Stimulated activated CD8-positive, alpha-beta memory T cell treated with anti-CD3 and anti-CD28 coated beads, Interleukin-4, amount 100 ng/mL, for 4 hours (primary cell): ENCODE measurements around the gene PCCA.
"Not testable (repeated sequence)": the region's sequence is repeated elsewhere in the genome, so short reads cannot be mapped to it uniquely, and the experiment has no call there.

Experiments
- DNase-seq, 2 donors: peaks; one replicate each; pipeline ENCODE4 v3.0.0-alpha.2; 2020; ENCODE audit warnings: low read depth in 2 of 2, low spot score in 1 of 2

Gene PCCA

GRCh38 chr13:100356426-100356825 is 267.5 kb downstream of the PCCA start:
- DNase-seq, result no peak

GRCh38 chr13:100356889-100357288 is 268.0 kb downstream of the PCCA start:
- DNase-seq, result no peak

DNA sequence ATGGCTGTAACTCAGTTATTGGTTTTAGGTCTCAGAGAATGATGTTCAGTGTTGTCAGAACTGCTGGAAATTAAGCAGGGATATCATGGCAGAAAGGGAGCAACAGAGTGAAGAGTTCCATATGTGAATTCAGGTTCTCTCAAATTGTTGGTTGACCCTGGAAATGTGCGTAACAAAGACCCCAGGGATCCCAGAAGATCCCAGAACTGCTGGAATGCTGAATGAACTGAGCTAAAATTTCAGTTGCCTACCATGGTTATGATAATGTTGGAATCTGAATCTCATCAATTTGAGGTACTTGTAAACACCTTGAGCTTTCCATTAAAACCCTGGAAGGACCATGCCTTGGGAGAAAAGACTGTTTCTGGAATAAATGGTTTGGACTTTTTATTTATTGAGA is 268.9 kb downstream of the PCCA start:
- no peak for DNase-seq

- no peak for DNase-seq
Measured at GRCh38 chr13:100361504-100361903, 272.6 kb downstream of the PCCA start.

DNA sequence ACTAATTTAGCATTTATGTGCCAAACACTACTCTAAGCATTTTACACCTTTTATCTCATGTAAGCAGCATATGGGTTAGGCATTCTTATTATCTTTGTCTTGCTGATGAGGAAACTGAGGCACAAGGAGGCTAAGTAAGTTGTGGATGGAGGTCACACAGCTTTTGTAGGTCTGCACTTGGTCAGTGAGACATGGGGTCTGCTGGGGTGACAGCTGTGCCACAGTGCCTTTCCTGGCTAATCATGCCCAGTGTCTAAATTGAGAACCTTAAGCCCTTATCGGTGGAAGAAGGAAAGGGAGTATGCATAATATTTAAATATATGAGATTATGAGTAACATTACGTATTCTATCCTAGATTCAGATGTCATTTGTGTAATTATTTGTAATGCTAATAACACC is 273.5 kb downstream of the PCCA start:
- DNase-seq, result no peak

DNA sequence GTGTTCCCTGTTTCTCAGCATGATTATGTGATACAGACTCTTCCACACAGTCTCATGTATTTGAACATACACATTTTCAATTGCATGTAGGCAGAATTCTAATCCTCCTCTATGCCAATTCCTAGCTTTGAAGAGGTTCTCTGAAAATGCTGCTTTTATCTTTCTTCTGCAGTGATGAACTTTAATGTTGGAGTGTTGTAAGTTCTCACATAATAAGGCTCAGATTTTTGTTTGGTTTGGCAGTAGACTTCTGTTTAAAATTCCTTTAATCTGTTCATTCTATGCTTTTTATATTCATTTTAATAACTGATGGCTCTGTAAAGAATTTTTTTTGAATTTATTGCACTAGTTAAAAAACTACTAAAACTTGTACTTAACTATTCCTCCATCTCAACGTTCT is 273.9 kb downstream of the PCCA start:
- no peak for DNase-seq

GRCh38 chr13:100363285-100363711 is 274.4 kb downstream of the PCCA start:
- DNase-seq, result no peak

DNA sequence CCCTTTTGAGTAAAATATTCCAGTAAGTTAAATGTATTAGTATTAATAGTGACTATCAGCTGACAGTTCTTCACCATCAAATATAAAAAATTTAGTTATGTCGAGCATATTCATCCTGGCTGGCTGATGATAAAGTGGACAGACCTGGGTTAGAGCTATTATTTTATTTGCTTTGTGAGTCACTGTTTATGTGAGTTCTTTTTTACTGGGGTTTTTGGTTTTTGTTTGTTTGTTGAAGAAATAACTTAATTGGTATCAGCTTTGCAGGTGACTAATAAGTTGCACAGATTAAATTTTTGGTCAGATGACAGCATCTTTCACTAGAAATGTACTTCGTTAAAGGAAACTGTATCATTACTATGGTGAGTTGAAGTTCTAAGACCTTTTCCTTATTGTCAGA is 275.0 kb downstream of the PCCA start:
- DNase-seq, result no peak

- DNase-seq, result no peak
Measured at GRCh38 chr13:100364591-100364990, 275.7 kb downstream of the PCCA start.

- no peak for DNase-seq
Measured at GRCh38 chr13:100365680-100366079, 276.8 kb downstream of the PCCA start.

DNA sequence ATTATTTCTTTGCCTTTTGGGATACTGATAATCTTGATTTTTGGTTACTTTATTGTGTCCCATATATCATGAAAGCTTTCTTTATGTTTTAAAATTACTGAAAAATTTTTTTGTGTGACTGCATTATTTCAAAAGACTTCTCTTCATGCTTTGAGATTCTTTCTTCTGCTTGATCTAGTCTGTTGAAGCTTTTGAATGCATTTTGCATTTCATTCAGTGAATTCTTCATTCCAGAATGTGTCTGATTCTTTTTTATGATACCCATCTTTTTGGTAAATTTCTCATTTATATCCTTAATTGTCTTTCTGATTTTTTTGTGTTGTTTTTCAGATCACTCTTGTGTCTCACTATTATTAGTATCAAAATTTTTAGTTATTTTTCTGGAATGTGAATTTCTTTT is 289.6 kb downstream of the PCCA start:
- DNase-seq, result no peak

- no peak for DNase-seq
Measured at GRCh38 chr13:100381595-100382224, 292.8 kb downstream of the PCCA start.

DNA sequence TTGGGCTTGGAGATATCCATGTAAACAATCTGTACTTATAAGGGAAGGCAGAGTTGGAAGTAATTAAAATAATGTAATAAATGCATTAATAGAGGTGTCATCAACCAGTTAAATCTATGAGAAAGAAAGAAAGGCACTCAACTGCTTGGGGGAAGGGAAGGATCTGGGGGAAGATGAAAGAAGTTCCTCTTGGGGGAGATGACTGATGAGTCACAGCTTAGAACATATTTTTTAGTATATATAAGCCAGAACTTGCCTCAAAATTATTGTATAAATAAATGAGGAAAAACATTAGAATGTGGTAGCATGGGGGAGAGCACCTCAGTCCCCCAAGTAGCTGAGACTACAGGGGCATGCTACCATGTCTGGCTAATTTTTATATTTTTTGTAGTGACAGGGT is 293.9 kb downstream of the PCCA start:
- no peak for DNase-seq

- DNase-seq, result no peak
Measured at GRCh38 chr13:100387416-100387815, 298.5 kb downstream of the PCCA start.

DNA sequence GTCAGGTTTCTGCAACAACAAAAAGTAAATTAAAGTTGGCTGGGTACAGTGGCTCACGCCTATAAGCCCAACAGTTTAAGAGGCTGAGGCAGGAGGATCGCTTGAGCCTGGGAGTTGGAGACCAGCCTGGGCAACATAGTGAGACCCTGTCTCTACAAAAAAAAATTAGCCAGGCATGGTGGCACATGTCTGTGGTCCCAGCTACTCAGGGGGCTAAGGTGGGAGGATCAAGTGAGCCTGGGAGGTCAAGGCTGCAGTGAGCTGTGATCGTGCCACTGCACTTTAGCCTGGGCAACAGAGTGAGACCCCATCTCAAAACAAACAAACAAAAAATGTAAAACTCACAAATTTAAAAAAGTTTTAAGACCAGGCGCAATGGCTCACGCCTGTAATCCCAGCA is 299.3 kb downstream of the PCCA start:
- not testable (repeated sequence) for DNase-seq

DNA sequence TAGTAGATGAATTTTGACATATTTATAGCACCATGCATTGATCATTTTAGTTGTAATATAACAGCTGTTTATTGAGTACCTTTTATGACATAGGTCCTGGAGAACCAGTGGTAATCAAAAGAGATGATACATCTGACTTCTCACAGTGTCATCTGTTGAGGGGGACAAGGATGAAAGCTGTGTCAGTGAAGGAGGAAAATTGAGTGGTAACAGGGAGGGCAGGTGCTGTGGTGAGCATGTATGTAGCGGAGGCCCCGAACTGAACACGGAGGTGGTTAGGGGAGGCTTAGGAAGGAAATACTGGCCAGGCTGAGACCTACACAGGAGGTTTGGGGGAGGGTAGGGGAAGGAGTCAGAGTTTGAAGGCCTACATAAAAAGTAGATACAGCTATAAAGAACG is 300.0 kb downstream of the PCCA start:
- no peak for DNase-seq

DNA sequence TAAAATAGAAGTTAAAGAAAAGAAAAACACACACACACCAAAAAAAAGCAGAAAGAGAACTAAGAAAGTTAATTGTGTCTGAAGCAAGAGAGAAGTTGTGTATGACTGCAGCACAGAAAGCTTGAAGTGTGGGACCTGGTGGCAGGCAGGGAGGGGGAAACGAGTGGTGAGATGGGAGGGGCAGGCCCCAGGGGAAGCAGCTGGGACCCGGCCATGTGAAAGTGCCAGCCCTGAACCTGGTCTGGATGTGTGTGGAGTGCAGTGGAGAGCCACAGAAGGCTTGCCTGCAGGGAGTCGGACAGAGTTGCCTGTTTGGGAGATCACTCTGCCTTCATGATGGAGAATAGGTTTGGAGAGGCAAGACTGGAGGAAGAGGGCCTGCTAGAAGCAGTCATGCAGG is 300.7 kb downstream of the PCCA start:
- DNase-seq, result no peak

DNA sequence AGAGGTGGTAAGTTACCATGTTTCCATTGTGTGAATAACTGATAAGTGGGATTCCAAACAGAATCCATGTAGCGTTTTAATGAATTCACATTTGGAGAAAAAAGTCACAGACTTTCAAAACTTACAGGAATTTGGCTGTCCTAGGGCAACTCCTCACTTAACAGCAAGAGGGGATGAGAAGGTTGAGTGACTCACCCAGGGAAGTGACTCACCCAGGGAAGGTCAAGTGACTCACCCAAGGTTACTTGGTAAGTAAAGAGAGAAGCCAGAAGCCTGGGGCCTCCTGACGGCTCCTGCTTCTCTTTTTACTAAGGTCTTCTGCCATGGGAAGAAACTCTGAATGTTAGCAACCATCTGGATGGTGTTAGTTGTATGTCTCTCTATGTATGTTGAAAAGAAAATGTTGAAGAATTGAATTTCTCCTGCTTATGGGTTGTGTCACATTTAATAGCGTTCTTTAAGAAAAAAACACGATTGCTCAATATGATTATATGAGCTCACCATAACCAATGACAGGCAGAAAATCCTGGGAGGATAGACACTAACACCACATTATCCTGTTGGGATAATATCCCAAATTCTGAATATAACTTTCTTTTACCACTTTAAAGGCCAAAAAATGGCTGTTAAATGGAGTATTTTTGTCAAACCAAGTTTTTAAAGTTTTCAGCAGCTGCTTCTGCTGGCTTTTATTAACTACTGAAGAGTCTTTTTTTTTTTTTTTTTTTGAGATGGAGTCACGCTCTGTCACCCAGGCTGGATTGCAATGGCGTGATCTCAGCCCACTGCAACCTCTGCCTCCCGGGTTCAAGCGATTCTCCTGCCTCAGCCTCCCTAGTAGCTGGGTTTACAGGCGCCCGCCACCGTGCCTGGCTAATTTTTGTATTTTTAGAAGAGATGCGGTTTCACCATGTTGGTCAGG is 304.1 kb downstream of the PCCA start:
- peak; percentile 28 to 50 for DNase-seq

GRCh38 chr13:100394005-100394695 is 305.3 kb downstream of the PCCA start:
- DNase-seq, result no peak

DNA sequence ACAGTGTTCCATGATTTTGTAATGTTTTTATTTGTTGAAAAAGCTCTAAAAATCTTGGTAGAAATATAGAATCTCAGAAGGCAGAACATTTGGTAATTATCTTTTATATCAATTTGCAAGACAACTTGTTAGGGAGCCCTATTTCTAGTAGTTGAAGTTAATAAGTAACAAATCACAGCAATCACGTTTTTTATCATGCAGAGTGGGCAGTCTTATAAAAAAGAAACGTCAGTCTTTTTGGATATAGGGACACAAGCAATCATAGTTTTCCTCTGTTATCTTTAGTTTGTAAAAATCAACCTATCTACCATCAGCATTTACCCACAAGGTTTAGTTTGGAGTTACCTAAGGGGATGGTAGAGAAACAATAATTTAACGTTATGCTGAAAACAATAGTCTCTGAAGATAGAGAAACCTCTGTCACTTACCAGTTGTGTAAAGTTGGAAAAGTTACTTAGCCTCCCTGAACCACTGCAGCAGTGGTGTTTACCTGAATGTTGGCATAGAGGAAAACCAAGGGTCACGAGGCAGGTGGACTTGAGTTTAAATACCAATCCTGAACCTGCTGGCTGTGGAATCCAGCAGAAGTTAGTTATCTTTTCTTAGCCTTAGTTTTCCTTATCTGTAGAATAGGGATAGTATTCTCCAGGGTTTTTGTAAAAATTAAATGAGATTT is 306.9 kb downstream of the PCCA start:
- no peak for DNase-seq

DNA sequence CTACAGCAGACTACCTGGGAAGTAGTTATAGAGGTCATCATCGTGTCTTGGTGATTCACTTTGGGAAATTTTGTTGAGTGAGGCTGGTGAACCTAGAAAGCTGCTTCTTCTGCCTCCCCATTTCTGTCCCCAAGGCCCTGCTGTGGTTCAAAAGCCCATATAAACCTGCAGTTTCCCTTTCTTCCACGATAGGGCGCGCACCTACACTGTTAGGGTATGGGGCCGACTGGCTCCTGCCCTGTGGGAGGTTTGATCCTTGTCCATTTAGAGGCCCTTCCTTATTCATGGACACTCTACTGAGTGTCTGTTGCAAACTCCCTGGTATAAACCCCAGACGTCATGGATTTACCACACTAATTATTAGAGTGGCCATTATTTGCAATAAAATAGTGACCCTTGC is 307.9 kb downstream of the PCCA start:
- DNase-seq, result no peak
